Measurements from ENCODE around the gene FNDC11.
"Not testable (repeated sequence)": the region's sequence is repeated elsewhere in the genome, so short reads cannot be mapped to it uniquely, and the experiment has no call there.

Gene FNDC11

DNA sequence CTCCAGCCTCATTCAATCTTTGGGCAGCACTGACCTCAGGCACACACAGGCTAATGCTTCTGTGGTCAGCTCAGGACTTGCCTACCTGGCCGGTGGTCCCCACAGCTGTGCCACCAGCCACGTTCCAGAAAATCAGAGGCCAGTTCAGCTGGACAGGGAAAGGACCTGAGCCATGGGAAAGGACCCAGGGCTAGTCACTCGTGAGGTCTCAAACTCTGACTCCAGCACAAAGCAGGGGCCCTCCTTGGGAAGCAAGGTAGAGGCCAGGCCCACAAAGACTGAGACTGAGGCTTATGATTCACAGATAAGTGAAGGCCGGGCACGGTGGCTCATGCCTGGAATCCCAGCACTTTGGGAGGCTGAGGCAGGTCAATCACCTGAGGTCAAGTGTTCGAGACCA is 42.5 kb downstream of the FNDC11 start:
- in situ Hi-C loops (cut with MboI; ENCODE audit: low sequenced_read_pairs), result no loop called here

DNA sequence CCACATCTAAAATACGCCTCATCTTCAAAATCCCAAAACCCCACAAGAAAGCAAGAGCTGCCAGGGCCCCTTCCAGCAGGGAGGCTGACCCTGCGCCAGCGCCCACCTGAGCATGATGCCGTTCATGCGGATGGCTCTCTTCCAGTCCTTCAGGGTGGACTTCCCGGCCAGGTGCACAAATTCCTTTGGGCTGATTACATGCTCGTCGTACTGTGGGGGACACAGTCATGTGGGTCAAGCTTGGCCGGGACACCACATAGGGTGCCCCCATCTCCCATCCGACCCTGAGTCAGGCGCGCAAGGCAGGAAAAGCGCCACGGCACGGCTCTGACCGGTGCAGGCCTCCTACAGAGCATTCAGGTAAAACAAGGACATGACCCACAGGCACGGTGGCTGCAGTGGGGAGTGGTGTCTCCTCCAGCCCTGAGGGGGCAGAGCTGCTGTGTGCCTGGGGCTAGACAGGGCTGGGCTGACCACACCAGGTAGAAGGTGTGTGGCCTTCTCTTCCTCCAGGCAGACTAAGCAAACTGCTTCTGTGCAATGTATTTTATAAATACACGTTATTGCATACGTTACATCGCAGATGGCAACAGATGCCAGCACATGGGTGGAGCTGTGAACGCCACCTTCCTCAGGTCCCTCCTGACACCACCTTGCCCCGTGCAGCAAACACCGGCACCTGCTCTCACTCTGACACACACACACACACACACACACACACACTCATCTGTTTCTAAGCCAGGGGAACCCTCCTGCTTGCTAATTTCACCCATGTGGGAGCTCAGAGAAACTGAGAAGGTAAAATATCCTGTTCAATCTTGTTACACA is 43.9 kb downstream of the FNDC11 start:
- in situ Hi-C loops (cut with MboI; ENCODE audit: low sequenced_read_pairs), result no loop called here

DNA sequence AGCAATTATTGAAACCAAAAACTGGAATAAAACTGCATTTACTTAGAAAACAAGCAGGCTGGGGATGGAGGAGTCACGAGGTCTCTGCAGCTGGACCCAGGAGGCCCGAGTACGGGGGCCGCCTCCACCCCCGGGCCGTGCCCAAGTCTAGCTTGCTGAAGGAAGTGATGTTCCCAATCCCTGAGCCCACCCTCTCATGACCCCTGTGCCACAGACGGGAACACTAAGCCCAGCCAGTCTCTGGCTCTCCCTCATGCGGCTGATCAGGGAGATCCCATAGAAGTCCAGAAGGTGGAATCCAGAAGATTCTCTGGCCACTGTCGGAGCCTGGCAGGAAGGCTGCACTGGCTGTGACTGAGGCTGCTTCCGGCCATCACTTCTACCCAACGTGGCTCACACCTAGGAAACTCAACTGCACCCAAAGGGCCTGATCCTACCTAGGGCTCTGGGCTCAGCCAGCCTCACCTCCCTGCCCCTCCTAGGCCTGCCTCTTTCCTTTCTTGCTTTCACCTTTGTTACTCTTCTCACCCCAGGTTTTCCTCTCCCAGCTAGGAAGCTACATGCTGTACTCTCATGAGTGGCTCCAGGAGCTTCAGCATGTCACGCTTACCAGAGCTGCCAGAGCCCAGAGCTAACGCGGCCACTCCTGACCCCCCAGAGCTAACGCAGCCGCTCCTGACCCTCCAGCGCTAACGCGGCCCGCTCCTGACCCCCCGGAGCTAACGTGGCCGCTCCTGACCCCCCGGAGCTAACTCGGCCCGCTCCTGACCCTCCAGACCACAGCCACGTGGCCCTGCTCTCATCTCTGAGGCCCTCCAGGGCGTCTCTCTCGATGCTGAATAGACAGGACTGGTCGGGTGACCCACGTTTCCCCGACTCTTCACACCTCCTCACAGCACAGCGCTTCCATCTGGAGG is 44.8 kb downstream of the FNDC11 start:
- in situ Hi-C loops (cut with MboI; ENCODE audit: low sequenced_read_pairs), result no loop called here

DNA sequence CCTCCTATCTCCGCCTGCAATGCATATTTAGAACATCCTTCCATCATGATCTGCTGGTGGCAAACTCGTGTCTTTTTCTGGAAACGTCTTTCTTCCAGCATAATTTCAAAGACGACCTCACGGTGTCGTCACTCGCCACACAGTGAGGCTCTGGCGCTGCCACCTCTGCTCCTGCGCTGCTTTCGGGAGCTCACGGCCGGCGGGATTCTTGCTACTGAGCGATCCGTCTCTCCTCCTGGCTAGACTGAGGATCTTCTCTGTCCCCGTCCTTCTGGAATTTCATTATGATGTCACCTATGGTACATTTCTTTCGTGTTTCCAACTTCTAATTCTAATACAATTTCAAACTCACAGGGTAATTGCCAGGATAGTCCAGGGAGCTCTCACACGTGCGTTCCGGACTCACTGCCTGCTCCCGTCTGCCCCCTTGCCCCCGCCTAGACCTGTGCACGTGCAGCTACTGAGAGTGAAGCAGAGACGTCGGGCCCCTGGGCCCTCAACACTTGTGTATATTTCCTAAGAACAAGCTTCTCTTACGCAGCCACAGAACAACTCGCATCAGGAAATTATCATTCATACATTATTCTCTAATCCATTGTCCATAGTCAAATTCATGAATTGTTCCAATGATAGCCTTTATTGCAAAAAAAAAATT is 45.6 kb downstream of the FNDC11 start:
- in situ Hi-C loops (cut with MboI; ENCODE audit: low sequenced_read_pairs), result no loop called here

DNA sequence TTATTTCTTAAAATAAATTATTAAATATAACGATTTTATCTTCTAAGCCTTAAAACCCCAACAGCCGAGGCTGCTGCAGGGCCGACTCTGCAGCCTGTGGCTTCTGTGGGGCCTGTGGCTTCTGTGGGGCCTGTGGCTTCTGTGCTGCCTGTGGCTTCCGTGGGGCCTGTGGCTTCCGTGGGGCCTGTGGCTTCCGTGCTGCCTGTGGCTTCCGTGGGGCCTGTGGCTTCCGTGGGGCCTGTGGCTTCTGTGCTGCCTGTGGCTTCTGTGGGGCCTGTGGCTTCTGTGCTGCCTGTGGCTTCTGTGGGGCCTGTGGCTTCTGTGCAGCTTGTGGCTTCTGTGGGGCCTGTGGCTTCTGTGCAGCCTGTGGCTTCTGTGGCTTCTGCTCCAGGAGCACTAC is 47.7 kb downstream of the FNDC11 start:
- in situ Hi-C loops (cut with MboI; ENCODE audit: low sequenced_read_pairs), result not testable (repeated sequence)

DNA sequence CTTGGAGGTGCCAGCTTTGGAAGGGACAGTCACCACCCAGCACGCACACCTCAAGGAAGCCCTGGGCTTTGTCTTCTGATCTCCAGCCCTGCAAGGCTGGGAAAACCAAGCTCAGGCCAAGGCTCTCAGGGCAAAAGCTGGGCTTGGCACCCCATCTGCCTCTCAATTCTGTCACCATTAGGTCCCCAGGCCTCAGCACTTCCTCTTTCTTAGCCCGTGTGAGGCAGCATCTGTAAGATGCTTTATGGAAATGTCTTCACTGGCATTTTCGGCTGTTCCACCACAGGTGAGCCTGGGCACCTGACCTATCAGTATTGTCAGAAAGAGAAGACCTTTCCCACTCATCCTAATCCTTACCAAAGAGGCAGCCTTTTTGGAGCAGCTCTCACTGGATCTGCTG is 48.4 kb downstream of the FNDC11 start:
- in situ Hi-C loops (cut with MboI; ENCODE audit: low sequenced_read_pairs), result no loop called here

All from HL-60/S4 (cell line).